OCI-LY7 (cell line): ENCODE results near the gene KRT80.

ENCODE experiments used
- CTCF ChIP-seq: fragments of 200-600 bp; sonication (generic); conservative IDR thresholded peaks from 2 replicates; pipeline ENCODE4 v1.5.1; 2014; ENCODE audit warnings: mild to moderate bottlenecking, antibody characterized with exemption, low read length, moderate library complexity, mixed read lengths
- EZH2phosphoT487 ChIP-seq: fragments of 200-600 bp; sonication (generic); IDR thresholded peaks from 2 replicates; pipeline ENCODE4 v1.6.1; 2018; ENCODE audit warnings: low read depth, borderline replicate concordance, mild to moderate bottlenecking, mixed run types, antibody characterized with exemption, low read length, moderate library complexity, mixed read lengths

- no peak for TF ChIP-seq CTCF
- no peak for TF ChIP-seq EZH2phosphoT487
Measured at GRCh38 chr12:52199294-52199919, 7.6 kb upstream of the KRT80 start.
